IPS DF 4.7 (cell line): Measurements from ENCODE around the gene FKBP2.

Source experiments
- DNase-seq: peaks from one replicate; pipeline ENCODE4 v3.0.0-alpha.2; 2013; ENCODE audit warnings: low spot score; ENCODE audit errors: extremely low read depth

FKBP2 gene

DNA sequence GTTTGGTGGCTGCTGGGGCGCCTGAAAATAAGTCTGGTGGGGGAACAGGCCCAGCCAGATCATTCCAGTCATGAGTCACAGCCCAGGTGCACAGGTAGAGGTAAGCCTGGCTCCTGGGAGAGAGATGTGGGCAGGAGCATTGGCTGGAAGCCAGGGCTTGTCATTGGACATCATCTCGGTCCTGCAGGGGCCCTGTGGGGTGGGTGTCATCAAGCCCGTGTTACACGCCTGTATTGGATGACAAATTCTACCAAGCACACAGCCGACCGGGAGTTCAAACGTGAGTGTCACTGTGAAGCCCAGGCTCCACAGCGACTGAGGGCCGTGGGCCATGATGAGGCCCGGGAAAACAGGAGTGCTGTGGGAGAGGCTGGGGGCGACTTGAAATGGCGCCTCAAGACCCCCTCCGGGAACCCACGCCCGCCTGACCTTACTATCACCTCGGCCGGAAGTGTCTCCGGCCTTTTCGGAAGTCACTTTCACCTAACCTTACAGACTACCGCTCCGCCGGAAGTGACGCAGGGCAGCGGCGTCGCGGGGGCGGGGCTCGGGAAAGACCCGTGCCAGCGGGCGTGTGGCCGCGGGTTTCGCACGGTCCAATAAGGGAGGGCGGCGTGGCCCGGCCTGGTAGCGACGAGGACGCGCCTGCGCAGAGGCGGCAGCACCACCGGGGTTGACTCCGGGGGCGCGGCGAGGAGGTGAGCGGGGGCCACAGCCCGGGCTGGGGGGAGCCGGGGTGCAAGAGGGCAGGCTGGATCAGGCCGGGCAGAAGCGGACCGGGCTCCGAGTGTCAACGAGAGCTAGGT lies at the start of gene FKBP2:
TSS of gene FKBP2 (plus strand) at position 661 of the 806 bp plus-strand sequence. CDS start 1,293 bp downstream, outside the sequence.
- no peak for DNase-seq

DNA sequence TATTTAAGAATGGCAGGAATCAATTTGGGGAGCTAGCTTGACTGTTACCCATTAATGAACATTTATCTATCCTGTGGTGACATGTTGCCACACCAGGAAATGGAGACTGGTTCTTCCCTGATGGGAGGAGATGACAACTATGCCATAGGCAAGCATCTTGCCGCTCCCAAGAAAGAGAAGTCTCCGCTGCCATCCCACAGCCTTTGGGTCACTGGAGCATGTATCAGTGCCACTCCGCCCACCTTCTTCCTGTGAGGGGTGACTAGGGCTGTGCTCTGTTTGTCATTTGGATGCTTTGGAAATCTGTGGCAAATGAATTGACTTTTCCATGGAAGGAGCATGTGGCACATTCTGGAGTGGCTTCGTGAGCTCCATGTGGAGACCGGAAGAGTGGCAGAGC lies 48.5 kb upstream of the FKBP2 start:
- DNase-seq = no peak

DNA sequence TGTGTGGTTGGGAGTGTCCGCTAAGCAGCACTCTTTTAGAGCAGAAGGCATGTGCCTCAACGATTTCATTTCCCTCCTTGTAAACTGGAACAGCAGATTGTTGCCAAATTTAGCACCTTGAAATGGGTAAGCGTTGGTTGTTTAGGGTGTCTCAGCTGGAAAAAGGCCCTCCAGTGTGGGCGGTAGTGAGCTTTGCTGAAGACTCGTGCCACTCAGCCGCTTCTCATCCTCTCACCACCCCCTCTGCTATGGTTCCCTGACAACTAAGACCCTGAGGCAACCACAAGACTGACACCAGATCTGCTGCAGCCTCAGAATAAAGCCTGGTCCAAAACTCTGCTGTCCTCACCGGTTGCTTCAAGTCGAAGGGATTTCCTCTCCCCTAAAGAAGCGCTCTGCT lies 44.3 kb upstream of the FKBP2 start:
- no peak for DNase-seq

DNA sequence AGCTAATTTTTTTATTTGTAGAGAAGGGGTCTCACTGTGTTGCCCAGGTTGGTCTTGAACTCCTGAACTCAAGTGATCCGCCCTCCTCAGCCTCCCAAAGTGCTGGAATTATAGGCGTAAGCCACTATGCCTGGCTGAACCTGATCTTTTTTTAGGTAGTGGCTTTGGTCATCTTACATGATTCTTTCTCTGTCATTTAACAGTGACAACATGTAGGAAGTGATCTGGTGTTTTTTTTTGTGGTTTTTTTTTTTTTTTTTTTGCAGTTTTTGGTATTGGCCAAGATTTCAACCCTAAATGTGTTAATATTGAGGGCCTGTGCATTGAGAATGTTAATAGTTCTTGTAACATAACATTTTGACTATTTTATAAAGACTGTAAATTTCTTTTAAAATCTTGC lies 42.4 kb upstream of the FKBP2 start:
- no peak for DNase-seq

DNA sequence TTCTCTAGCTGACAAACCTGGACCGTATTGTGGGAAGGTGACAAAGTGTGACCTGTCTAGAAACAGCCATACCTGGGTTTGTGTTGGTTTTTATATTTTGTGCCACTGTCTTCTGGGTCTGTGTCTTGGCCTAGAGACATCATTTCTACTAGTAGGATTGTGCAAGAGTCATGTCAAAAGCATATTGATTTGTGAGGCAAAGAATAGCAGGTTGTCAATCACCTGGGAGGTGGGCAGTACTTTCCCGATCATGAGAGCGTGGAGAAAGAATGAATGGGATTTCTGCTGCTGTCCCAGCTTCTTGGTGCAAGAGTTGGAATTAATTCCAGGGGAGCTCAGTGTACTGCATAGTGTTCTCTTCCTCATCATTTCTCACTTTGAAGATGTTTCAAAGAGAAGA lies 39.4 kb upstream of the FKBP2 start:
- no peak for DNase-seq

DNA sequence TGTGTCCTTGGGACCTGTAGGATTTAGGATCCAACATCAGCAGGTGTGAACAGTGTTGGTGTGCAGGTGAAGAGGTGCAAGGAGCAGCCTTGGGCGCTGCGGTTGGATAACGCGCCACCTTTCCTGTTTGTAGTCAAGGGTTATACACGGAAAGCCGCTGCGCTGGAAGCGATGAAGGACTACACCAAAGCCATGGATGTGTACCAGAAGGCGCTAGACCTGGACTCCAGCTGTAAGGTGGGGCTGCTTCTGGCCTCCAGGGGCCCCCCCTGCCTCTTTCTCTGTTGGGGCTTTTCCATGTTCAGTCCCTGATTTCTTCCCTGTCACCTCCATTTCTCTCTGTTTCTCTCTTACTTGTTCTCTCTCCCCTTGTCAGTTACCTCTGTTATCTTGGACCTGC lies 37.9 kb upstream of the FKBP2 start:
- no peak for DNase-seq

DNA sequence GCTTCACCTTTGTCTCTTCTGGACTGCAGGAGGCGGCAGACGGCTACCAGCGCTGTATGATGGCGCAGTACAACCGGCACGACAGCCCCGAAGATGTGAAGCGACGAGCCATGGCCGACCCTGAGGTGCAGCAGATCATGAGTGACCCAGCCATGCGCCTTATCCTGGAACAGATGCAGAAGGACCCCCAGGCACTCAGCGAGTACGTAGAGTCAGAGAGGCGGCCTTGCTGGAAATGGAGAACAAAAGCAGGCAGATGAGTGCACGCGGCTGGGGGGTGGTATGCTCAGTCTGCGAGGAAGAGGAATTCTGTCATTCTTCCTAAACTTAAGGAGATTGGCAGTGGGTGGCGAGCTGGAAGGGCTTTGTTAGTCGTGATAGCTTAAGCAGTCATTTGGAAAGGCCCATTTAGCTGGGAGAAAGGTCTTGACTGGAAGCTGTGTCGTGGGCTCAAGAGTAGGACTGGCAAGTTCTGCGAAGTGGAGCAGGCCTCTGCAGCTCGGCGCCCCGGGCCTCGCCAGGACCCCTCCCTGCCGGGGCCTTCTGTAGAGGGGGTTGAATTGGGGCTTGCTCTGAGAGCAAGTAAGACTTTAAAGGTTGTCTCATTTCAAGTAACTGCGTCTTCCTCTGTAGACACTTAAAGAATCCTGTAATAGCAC lies 37.3 kb upstream of the FKBP2 start:
- no peak for DNase-seq

DNA sequence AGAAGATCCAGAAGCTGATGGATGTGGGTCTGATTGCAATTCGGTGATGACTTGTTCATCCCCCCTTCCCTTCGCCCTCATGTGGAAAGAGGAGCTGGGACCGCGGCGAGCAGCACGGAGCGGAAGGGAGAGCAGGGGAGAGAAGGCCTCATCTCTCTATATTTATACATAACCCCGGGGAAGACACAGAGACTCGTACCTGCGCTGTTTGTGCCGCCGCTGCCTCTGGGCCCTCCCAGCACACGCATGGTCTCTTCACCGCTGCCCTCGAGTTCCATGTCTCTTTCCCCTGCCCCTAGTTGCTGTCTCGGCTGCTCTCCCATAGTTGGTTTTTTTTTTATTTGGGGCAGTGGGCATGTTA lies 36.8 kb upstream of the FKBP2 start:
- no peak for DNase-seq

DNA sequence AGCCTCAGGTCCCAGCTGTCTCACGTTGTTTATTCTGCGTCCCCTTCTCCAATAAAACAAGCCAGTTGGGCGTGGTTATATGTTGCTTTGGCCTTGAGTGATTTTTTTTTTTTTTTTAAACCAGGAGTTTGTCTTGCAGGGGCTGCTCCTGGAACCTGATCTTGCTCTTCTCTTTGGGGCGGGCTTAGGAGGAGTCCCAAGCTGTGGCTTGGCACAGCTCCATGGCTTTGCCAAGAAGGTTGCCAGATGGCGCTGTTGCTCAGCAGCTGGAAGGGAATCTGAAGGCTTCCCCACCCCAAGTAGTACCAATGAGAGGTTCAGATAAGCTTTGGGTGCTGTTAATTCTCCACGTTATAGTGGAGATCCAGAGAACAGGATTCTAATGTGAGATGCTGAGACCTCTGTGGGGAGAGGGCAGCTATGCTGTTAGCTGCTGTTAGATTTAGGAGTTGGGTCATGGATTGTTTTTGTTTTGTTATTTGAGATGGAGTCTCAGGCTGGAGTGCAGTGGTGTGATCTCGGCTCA lies 36.4 kb upstream of the FKBP2 start:
- DNase-seq = no peak

DNA sequence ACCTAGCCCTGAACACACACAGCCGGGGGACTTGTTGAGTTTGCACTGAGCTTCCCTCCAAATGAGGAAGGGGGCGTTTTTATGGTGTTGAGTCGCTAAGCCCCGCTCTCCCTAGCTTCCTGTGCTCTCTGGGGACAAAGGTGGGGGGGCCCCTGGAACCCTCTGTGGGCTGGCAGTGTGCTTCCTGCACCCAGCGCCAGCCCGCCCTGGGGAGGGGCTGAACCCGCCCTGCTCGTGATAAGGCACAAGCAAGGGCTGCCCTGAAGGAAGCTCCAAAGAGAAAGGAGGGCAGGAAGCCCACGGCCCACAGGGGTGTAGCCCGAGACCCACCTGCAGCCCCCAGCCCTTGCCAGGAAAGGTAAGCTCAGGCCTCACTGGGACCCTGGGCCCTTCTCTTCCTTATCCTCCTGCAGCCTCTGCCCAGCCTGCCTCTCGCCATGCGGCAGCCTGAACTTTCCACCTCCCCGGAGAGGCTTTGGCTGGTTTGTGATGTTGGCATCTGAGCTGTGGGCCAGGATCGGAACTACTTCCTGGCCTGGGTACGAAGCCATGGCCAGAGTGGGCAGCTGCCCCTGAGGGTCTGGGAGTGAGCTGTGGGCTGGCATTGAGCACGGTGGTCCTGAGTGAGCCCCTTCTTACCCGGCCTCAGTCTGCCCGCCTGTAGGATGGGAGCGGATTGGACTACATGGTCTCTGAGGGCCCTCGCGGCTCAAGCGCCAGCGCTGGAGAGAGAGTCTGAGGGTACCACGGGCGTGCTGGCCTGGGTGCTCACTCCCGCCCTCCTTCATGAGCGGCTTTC lies 34.2 kb upstream of the FKBP2 start, which contains the start of gene FERMT3:
TSS of gene FERMT3 (plus strand) at position 265 of the 799 bp plus-strand sequence. CDS start 644 bp downstream, outside the sequence.
- DNase-seq = no peak

DNA sequence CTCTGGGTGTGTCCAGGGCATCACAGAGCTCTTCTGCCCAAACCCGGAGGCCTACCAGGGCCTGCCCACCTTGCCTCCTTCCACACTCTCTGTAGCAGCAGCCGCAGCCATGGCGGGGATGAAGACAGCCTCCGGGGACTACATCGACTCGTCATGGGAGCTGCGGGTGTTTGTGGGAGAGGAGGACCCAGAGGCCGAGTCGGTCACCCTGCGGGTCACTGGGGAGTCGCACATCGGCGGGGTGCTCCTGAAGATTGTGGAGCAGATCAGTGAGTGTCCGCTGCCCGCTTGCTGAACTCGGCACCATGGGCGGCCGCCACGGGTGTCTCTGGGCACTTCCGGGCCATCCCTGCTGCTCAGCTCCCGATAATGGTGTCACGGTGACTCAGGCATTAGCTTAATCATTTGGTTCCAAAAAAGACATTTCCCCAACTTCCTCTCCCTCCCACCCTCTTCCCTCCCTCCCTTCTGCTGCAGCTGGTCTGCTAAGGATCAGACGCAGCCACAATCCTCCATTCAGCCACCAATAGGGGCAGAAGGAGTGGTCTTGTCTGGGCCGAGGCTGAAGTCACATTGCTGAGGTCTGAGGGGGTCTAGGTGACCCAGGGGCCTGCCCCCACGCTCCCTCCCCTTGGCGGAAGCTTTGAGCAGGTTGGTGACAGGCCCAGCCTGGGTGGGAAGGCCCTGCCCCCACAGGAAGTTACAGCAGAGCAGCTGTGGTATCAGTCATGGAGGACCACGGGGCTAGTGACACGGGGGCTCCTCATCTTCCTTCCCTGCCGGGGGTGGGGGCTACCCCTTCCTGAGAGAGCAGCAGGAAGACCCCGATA lies 33.4 kb upstream of the FKBP2 start:
- DNase-seq = no peak

DNA sequence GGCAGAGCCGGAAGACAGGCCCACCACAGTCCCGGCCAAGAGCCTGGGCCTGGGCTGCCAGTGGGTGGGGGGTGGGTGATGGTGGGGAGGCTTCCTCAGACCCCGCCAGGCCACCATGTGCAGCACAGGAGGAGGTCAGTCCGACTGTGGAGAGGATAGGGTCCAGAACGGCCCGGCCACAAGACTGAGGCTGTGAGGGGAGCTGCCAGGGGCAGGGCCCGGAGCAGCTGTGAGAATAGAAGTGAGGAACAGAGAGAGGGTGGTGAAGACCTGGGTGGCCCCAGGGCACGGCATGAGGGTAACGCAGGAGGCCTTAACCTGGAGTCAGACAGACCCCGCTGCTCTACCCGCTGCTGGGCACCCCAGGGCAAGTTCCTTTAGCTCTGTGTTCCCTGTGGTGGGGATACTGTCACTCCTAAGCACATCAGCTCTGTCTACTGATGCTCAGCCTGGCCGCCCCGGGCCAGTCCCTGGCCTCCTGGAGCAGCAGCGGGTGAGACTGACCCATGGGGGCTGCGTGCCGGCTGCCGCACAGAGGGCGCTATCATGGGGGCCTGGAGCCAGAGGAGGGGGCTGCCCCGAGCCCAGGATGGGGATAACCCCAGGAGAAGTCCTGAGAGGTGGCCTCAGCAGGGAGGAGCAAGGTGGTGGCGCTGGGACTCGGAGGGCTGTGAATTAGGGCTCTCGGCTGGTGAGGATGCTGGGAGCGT lies 32.7 kb upstream of the FKBP2 start:
- DNase-seq = no peak

DNA sequence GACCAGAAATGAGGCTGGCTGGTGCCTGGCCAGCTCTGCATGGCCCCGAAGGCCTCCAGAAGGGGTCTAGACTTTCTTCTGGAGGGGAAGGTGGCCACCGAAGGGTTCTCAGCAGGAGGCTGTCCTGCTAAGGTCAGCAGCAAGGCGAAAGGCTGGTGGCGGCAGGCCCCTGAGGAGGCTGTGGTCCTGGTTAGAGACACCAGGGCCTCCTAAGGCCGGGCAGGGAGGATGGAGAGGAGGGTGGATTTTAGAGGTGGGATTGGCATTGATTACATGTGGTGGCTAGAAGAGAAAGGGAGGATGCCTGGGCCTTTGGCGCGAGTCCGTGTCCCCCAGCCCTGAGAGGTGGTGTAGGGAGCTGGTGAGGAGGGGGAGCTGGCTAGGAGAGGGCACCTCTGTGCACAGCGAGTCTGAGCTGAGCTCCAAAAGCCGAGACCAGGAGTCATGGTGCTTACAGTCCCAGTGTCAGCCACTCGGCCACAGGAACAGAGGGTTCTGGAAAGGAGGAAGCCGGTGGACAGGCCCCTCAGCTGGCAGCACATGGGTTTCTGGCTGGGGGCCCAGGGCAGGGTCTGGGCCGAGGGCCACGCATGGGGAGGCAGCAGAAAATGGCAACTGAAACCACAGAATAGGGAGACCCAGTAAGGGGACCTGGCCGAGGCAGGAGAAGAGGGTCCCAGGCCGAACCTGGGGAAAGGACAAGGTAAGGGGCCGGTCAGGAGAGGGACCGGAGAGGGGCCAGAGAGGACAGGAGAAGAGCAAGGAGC lies 31.9 kb upstream of the FKBP2 start:
- DNase-seq = no peak

DNA sequence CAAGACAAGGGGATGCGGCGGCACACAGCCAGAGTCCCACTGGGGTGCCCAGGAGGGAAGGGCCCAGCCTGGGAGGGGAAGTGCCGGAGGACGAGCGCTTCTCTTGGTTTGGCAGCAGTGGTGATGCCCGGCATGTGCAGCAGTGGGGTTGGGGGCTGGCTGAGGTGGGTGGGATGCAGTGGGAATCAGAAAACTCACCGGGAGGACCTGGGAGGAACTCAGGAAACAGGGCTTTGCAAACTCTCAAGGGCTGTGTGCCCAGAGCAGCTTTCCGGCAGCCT lies 31.4 kb upstream of the FKBP2 start:
- no peak for DNase-seq

DNA sequence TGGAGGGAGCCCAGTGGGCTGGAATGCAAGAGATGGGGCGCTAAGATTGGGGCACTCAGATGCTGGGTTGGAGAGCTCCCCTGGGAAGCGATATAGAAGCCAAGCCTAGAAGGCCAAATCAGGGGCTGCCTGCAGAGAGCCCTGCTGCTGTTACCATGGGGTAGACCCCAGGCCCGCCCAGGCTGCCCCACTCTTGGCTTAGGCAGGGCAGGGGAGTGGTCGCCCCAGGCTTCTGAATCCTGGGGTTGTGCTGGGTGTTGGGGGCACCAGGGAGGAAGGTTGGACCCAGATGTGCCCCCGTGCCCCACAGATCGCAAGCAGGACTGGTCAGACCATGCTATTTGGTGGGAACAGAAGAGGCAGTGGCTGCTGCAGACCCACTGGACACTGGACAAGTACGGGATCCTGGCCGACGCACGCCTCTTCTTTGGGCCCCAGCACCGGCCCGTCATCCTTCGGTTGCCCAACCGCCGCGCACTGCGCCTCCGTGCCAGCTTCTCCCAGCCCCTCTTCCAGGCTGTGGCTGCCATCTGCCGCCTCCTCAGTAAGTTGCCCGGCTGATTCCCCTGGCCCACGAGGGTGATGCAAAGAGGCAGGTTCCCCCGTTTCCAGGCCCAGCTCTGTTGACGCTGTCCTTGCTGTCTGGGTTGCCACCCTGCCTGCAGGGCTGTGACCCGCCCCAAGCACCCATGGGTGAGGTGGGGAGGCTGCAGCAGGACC lies 30.4 kb upstream of the FKBP2 start:
- no peak for DNase-seq

DNA sequence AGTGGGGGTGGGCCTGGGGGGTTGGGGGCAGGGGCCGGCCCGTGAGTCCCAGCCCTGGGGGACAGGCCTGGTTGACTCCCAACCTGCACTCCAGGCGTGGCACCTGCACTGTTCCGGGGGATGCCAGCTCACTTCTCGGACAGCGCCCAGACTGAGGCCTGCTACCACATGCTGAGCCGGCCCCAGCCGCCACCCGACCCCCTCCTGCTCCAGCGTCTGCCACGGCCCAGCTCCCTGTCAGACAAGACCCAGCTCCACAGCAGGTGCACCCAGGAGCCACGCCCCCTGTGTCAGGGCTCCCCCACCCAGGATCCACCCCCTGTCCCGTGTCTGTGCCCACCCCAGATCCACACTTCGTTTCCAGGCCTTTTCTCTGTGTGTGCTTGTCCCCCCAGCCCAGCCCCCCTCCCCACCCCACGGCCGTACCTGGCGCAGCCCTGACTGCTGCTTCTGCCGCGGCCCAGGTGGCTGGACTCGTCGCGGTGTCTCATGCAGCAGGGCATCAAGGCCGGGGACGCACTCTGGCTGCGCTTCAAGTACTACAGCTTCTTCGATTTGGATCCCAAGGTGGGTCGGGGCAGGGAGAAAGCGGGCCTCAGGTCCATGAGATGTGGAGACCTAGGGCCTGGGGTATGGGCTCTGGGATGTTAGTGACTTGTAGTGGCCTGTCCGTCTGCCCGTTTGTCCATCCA lies 29.6 kb upstream of the FKBP2 start:
- DNase-seq = no peak

DNA sequence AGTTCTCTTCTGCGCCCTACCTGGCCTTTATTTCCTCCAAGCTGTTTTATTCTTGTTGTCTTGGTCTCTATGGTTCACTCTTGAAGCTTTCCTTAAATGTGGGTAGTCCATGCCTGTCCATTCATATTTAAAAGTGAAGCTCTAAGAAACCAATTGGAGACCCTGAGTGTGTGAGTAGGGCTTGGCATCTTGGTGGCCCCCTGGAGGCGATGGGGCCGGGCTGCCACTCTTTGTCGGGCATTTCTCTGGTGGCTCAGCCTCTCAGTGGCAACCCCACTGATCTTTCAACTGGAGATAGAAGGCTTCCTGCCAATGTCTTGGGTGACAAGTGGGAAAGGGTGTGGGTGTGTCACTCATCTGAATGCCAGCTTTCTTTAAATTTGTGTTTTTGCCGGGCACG lies 24.0 kb upstream of the FKBP2 start:
- no peak for DNase-seq

DNA sequence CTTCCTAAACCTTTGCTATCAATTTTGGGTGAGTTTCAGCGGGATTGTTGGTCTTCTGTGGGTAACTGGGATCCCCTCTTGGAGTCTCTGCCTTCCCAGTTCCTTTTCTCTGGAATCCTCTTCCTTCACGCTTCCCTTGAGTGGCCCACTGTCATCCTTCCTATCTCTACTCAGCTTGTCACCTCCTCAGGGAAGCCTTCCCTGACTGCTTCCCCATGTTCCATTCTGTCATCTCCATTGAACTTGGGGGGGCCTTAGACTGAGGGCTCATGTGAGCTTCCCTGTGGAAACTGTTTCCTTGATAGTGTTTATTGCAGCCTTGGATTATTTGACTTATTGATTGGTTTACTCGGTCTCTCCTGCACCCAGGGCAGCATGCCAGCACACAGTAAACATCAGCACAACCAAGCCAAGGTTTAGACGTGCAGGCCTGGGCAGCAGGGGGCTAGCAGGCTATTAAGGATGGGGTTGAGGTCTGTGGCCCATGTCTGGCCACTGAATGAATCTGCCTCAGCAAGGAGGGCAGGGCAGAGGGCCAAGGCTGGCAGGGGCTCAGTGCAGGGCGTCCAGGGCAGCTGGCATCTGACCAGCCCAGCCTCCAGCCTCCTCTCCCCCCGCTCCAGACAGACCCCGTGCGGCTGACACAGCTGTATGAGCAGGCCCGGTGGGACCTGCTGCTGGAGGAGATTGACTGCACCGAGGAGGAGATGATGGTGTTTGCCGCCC lies 22.1 kb upstream of the FKBP2 start:
- DNase-seq = no peak
